ENCODE measurements around the gene GON4L.
"Not testable (repeated sequence)": the region's sequence is repeated elsewhere in the genome, so short reads cannot be mapped to it uniquely, and the experiment has no call there.

The GON4L gene, protein sequence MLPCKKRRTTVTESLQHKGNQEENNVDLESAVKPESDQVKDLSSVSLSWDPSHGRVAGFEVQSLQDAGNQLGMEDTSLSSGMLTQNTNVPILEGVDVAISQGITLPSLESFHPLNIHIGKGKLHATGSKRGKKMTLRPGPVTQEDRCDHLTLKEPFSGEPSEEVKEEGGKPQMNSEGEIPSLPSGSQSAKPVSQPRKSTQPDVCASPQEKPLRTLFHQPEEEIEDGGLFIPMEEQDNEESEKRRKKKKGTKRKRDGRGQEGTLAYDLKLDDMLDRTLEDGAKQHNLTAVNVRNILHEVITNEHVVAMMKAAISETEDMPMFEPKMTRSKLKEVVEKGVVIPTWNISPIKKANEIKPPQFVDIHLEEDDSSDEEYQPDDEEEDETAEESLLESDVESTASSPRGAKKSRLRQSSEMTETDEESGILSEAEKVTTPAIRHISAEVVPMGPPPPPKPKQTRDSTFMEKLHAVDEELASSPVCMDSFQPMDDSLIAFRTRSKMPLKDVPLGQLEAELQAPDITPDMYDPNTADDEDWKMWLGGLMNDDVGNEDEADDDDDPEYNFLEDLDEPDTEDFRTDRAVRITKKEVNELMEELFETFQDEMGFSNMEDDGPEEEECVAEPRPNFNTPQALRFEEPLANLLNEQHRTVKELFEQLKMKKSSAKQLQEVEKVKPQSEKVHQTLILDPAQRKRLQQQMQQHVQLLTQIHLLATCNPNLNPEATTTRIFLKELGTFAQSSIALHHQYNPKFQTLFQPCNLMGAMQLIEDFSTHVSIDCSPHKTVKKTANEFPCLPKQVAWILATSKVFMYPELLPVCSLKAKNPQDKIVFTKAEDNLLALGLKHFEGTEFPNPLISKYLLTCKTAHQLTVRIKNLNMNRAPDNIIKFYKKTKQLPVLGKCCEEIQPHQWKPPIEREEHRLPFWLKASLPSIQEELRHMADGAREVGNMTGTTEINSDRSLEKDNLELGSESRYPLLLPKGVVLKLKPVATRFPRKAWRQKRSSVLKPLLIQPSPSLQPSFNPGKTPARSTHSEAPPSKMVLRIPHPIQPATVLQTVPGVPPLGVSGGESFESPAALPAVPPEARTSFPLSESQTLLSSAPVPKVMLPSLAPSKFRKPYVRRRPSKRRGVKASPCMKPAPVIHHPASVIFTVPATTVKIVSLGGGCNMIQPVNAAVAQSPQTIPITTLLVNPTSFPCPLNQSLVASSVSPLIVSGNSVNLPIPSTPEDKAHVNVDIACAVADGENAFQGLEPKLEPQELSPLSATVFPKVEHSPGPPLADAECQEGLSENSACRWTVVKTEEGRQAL (N-terminal part only)

DNA sequence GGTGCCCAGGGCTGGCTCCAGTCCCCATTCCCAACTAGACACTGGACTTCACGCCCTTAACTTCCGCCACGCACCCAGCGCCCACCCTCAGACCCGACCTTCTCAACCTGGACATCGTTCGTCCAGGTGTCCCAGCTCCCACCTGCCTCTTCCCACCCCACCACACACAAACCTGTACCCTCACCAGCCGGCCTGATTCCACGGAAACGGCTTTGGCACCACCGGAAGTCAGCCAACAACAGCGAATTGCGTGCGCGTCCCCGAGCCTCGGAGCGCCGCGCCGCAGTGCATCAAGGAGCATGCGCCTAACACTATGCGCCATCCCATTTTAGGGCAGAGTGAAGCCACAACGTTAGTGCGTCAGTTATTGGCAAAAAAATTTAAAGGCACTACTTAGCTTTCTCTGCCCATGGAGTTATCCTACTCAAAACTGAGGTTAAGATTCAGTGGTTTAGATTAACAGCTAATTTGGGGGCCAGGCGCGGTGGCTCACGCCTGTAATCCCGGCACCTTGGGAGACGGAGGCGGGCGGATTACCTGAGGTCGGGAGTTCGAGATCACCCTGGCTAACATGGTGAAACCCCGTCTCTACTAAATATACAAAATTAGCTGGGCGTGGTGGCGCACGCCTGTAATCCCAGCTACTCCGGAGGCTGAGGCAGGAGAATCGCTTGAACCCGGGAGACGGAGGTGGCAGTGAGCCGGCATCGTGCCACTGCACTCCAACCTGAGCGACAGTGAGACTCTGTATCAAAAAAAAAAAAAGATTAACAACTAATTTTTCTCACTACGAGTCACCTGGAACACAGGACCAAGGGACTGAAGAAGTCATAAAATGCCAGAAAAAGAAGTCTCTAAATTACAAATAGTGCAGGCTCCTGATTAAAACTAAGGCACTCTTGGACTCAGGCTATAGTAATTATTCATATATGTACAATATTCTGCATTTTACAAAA, at the start of gene GON4L:
TSS of gene GON4L (minus strand) at position 240 of the 956 bp plus-strand sequence. CDS start 3,434 bp downstream, outside the sequence.
- DNase-seq (ENCODE audit: extremely low read depth, low read depth) = peak; percentile 76
- TF ChIP-seq, protein P1, sequence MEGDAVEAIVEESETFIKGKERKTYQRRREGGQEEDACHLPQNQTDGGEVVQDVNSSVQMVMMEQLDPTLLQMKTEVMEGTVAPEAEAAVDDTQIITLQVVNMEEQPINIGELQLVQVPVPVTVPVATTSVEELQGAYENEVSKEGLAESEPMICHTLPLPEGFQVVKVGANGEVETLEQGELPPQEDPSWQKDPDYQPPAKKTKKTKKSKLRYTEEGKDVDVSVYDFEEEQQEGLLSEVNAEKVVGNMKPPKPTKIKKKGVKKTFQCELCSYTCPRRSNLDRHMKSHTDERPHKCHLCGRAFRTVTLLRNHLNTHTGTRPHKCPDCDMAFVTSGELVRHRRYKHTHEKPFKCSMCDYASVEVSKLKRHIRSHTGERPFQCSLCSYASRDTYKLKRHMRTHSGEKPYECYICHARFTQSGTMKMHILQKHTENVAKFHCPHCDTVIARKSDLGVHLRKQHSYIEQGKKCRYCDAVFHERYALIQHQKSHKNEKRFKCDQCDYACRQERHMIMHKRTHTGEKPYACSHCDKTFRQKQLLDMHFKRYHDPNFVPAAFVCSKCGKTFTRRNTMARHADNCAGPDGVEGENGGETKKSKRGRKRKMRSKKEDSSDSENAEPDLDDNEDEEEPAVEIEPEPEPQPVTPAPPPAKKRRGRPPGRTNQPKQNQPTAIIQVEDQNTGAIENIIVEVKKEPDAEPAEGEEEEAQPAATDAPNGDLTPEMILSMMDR (IDR thresholded peaks at IDR 0.05; ENCODE audit: low read depth, low read length) = no peak

DNA sequence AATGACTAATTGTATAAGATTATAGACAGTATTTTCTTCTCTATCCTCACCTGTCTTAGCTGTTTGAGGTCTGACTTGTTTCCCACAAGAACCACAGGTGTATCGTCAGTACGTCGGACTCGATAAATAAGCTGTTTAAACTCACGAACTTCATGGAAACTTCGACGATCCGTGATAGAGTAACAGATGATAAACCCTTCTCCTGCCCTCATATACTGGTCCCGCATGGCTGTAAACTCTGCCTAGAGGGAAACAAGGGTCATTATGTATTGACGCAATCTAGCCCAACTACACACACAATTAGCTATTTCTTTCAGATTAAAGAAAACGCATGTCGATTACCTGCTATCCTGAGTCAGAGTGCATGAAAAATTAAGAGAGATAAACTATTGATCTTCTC, 47.2 kb upstream of the GON4L start:
- no peak for DNase-seq (ENCODE audit: extremely low read depth, low read depth)
- TF ChIP-seq, protein P1 (IDR thresholded peaks at IDR 0.05; ENCODE audit: low read depth, low read length) = no peak

DNA sequence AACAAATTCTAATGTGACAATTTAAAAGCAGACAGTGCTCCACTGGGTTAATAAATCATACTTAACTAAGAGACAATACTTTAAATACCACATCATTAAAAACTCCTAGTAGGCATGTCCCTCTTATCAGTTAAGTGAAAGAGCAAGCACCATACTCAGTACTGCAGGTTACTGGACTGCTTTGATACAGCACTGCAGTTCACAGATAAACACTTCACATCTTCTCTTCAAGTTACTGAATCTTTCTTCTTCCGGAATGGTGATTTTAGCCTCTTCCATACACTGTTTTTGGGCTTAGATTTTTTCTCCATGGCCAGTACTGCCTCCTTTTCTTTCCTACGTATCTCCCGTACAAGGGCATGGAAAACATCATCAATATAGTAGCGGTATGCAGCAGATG, 43.1 kb upstream of the GON4L start:
- TF ChIP-seq, protein P1 (IDR thresholded peaks at IDR 0.05; ENCODE audit: low read depth, low read length) = no peak
- no peak for DNase-seq (ENCODE audit: extremely low read depth, low read depth)

DNA sequence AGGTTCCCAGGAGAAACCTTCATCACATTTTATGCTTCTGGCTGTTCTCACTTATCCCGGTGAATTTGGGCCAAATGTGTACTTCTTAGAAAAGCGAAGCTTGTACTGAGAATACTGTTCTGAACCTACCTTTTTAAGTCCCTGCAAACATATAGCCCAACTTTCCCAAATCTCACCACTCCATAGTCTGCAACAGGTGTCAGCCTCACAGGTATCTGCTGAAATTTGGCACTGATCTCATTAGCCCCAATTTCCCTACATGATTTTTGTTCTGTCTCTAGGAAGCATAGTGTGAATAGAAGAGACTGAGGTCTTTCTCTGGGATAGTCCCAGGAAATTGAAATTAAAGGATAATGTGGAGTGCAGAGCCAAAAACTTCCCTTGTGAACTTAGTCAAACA, 42.7 kb upstream of the GON4L start:
- TF ChIP-seq, protein P1 (IDR thresholded peaks at IDR 0.05; ENCODE audit: low read depth, low read length) = no peak
- DNase-seq (ENCODE audit: extremely low read depth, low read depth) = no peak

DNA sequence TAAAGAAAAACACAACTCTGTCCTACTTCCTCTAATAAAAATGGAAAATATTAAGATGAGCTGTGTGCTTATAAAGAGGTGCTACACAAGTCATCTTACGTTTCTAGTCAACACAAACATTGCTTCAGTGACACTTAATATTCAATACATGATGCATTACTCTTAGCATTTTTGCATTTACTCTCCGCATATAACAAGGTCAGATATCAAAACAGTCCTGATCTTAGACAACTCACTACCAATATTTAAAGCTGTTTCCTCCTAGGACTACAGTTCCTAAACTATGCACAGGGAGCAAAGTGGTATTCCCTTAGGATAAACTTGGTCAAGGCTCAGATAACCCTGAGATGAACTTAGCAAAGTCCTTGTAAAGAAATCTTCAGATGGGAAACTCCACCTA, 41.9 kb upstream of the GON4L start:
- no peak for DNase-seq (ENCODE audit: extremely low read depth, low read depth)
- TF ChIP-seq, protein P1 (IDR thresholded peaks at IDR 0.05; ENCODE audit: low read depth, low read length) = no peak

DNA sequence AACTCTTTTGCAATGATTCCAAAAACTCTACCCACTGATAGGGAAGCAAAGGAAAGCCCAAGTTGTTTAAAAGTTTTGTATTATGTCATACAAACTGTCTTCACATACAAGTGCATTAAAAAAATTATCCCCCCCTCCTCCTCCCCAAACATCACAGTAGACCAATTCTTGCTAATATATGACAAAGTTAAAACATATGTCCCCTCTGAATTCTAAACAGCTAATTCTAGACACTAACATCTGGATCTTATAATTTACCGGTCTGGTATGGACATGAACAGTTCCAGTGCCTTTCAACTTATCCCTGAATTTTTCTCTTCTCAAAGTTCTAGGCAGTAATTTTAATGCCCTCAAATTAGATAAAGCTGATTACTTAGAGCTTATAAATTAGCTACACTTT, 40.7 kb upstream of the GON4L start:
- TF ChIP-seq, protein P1 (IDR thresholded peaks at IDR 0.05; ENCODE audit: low read depth, low read length) = no peak
- DNase-seq (ENCODE audit: extremely low read depth, low read depth) = no peak

DNA sequence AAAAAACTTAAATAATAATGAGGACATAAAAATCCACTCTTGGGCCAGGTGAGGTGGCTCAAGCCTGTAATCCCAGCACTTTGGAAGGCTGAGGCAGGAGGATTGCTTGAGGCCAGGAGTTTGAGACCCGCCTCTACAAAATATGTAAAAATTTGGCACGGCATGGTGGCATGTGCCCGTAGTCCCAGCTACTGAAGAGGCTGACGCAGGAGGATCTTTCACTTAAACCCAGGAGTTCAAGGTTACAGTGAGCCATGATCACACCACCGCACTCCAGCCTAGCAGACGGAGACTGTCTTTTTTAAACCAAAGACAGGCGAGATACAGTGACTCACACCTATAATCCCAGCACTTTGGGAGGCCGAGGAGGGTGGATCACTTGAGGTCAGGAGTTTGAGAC, 39.5 kb upstream of the GON4L start:
- not testable (repeated sequence) for DNase-seq (ENCODE audit: extremely low read depth, low read depth)

DNA sequence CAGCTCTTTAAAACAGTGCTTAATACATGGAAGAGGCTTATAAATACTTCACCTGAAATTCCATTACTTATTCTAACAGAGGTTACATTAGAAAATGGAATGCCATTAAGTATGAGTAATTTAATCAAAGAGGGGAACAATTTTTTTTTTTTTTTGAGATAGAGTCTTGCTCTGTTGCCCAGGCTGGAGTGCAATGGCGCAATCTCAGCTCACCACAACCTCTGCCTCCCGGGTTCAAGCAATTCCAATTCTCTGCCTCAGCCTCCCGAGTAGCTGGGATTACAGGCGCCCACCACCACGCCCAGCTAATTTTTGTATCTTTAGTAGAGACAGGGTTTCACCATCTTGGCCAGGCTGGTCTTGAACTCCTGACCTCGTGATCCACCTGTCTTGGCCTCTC, 38.6 kb upstream of the GON4L start:
- DNase-seq (ENCODE audit: extremely low read depth, low read depth) = not testable (repeated sequence)

Data from AG09319 (cell line).